HG02588 (cell line): Measurements from ENCODE around the gene PRDX3.
"Not testable (repeated sequence)": the region's sequence is repeated elsewhere in the genome, so short reads cannot be mapped to it uniquely, and the experiment has no call there.

Source experiments
- ATAC-seq: cut with Tn5 transposase; IDR thresholded peaks from one replicate; pipeline ENCODE4 v1.9.1; 2021; ENCODE audit warnings: mild to moderate bottlenecking, moderate library complexity; ENCODE audit not compliant: unreplicated experiment

Gene PRDX3

DNA sequence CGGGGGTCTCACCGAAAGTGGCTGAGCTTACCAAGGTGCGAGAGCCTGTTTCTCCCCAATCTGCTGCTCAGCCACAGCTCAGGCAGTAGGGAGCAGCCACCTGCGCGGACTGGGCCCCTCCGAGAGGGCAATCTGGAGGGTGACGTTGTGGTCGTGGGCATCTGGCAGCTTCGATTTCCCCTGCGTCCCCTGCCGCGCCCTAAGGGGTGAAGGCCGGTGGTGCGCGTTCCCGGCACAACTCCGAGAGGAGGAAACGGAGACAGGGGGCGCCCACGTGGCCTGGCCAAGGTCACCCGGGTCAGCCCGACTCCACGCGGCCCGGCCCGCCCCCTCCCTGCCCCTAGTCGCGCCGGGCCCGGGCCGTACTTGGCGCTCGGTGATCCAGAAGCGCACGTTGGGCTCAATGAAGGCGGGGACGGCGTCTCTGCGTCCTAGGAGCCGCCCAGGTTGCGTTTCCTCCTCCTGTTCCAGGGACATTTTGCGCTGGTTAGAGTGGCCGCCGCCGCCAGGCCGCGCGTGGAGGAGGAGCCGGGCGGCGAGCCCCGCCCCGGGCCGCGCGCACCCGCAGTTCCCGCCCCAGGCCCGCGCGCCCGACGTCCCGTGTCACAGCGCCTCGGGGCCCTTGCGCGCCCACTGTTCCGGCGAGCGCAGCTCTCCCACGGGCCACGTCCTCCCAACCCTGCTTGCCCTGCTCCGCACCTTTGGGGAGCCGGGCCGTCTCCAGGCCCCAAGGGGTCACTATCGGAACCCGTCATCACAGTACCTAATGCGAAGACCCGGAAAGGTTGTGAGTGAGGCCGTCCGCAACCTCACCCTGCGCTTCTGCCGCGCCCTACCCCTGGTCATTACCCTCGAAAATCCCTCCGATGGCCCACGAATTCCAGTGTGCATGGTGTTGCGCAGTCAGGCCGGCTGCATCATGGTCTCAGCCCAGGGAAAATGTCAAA, 13.2 kb downstream of the PRDX3 start, which contains the start of gene SFXN4:
SFXN4 (minus strand) TSS at position 544 of the 947 bp plus-strand sequence; CDS start at position 477, 67 bp downstream.
- ATAC-seq, result peak; percentile 92

GRCh38 chr10:119162452-119163092, 16.0 kb downstream of the PRDX3 start:
- no peak for ATAC-seq

GRCh38 chr10:119161680-119162451, 16.7 kb downstream of the PRDX3 start:
- ATAC-seq, result no peak

DNA sequence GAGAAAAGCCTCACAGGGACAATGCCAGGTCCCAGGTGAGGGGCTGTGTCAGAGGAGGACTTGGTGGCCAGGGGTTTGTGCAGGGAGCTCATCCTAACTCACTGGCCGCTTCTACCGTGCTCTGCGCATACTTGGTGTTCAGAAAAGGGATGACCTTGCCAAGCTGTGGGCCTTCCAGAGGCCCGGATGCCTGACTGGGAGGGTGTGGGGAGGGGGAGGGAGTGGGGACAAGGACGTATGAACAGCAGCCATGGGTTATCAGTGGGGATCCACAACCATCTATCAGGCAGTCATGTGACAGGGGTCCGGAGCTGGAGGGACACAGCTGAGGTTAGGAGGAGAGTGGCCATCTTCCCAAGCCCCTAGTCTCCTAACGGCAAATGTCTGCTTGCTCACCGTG, 19.3 kb downstream of the PRDX3 start:
- no peak for ATAC-seq

- no peak for ATAC-seq
Observed at GRCh38 chr10:119153661-119154060, 25.0 kb downstream of the PRDX3 start.

DNA sequence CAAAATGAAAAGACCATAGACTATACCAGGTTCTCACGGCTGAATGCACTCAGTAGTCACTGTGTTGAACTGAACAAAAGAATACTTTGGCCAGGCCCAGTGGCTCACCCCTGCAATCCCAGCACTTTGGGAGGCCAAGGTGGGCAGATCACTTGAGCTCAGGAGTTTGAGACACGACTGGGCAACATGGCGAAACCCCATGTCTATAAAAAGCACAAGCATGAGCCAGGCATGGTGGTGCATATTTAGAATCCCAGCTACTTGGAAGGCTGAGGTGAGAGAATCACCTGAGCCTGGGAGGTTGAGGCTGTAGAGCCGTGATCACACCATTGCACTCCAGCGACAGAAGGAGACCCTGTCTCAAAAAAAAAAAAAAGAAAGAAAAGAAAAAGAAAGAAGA, 25.6 kb downstream of the PRDX3 start:
- ATAC-seq, result no peak

DNA sequence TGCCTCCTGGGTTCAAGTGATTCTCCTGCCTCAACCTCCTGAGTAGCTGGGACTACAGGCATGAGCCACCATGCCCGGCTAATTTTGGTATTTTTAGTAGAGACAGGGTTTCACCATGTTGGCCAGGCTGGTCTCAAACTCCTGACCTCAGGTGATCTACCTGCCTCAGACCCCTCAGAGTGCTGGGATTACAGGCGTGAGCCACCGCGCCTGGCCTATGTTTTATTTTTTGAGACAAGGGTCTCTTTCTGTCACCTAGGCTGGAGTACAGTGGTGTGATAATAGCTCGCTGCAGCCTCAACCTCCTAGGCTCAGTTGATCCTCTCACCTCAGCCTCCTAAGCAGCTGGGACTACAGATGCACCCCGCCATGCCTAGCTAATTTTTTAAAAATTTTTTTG, 27.0 kb downstream of the PRDX3 start:
- ATAC-seq, result not testable (repeated sequence)

DNA sequence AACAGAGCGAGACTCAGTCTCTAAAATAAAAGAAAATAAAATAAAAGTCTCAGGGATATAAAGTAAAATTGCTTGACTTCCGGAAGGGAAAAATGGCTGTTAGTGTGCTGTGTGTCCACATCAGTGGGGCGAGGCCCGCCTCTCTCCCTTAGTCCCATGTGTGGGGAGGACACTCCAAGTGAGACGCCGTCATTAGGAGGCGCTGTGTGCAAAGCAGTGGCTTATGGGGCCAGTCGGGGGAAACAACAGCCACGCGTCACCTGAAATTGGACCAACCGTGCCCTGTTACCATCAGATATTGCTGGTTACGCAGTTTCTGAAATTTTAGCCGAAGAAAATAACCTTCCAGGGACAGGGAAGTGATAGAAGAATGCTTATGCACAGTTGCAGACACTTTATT, 28.9 kb downstream of the PRDX3 start:
- no peak for ATAC-seq

GRCh38 chr10:119149157-119149556, 29.5 kb downstream of the PRDX3 start:
- ATAC-seq, result no peak

DNA sequence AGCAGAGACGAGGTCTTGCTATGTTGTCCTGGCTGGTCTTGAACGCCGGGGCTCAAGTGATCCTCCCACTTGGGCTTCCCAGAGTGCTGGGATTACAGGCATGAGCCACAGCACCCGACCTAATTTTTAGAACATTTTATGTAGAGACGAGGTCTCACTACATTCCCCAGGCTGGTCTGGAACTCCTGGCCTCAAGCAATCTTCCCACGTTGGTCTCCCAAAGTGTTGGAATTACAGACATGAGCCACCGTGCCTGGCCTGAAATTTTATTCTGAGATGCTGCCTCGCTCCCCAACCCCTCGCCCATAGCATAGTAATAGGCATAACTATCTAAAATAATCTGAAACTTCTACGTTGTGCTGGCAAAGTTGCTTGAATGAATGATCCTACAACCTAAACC, 35.0 kb downstream of the PRDX3 start:
- no peak for ATAC-seq

GRCh38 chr10:119140603-119141245, 37.9 kb downstream of the PRDX3 start:
- ATAC-seq, result no peak

DNA sequence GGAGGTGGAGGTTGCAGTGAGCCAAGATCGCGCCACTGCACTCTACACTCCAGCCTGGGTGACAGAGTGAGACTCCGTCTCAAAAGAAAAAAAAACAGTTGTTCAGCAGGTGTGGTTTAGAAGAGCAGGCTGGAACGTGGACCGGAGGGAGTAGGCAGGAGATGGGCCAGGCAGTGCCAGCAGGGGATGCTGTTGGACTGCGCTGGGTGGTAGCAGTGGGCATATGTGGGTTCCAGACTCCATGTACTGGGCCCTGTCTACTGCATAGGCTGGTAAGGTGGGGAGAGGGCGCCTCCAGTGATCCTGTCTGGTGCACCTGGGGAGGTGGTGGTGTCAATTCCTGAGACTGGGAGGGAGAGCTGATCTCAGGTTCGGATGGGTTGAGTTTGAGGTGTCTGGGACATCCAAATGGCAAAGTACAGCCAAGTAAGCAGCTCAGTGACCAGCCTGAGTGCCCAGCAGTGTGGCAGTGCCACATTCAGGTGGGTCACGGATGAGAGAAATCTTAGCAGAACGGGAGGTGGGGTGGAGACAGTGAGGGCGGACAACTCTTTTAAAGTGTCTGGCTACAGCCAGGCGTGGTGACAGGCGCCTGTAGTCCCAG, 39.0 kb downstream of the PRDX3 start:
- ATAC-seq, result no peak

DNA sequence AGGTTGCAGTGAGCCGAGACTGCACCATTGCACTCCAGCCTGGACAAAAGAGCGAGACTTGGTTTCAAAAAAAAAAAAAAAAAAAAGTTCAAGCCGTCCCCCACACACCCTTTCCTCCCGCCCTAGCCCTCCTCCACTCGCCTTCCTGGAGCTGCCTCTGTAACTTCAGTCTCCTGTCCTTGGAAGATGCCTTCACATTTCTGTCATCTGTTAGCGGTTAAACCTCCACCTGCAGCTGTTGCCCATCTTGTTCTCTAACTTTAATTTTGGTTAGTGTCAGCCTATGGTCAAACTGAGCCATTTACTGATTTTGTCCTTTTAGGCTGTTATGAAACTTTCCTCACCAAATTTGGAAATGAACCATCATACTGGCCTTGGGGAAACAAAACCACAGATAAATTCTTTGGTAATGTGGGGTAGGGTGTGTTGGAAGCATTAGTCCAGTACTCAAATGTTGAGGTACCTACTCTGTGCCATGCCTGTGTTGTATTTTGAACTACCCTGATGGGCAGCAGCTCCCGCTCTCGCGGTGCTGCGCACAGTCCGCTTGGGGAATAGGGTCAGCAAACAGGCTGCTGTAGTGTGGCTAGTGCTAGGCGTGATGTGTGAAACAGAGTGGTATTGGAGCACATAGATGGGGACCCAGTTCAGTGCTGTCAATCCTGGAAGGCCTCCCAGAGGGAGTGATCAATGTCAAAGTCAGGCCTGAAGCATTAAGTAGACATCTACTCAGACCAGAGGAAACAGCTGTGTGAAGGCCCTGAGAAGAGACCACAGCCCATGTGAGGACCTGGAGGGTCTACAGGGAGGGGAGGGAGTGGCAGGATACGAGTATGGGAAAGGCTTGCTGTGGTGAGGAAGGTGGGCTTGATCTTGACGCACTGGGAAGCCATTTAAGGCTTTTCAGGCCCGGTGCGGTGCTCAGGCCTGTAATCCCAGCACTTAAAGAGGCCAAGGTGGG, 40.0 kb downstream of the PRDX3 start:
- no peak for ATAC-seq

- not testable (repeated sequence) for ATAC-seq
Observed at GRCh38 chr10:119137878-119138277, 40.7 kb downstream of the PRDX3 start.

DNA sequence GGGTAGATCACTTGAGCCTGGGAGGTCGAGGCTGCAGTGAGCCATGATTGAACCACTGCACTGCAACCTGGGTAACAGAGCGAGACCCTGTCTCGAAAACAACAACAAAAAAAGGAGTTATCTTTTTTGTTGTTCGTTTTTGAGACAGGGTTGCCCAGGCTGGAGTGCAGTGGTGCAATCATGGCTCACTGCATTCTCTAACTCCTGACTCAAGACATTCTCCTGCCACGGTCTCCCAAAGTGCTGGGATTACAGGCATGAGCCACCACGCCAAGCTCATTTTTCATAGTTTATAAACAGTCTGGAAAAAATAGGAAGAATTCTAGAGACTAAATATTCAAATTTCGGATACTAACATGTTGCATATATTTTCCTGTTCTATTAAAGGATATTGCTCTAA, 42.5 kb downstream of the PRDX3 start:
- no peak for ATAC-seq

DNA sequence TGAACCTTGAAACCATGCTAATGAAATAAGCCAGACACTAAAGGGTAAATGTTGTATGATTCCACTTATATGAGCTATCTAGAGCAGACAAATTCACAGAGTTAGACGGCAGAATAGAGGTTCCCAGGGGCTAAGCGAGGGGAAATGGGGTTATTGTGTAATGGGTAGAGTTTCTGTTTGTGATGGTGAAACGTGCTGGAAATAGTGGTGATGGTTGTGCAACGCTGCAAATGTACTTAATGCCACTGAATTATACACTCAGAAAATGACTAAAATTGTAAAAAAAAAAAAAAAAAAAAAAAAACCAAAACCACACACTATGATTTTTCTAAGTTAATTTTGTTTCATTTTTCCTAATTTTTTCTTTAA, 43.1 kb downstream of the PRDX3 start:
- ATAC-seq, result no peak

GRCh38 chr10:119133949-119134348, 44.7 kb downstream of the PRDX3 start:
- ATAC-seq, result no peak

- ATAC-seq, result no peak
Observed at GRCh38 chr10:119132521-119133345, 45.9 kb downstream of the PRDX3 start.
